Astrocyte of the hippocampus (primary cell): ENCODE results near the gene PLOD1.
"Not testable (repeated sequence)": the region's sequence is repeated elsewhere in the genome, so short reads cannot be mapped to it uniquely, and the experiment has no call there.

Experiments used
- DNase-seq: peaks from one replicate; pipeline ENCODE4 v3.0.0; 2011; ENCODE audit warnings: low read depth, low spot score

PLOD1 gene

DNA sequence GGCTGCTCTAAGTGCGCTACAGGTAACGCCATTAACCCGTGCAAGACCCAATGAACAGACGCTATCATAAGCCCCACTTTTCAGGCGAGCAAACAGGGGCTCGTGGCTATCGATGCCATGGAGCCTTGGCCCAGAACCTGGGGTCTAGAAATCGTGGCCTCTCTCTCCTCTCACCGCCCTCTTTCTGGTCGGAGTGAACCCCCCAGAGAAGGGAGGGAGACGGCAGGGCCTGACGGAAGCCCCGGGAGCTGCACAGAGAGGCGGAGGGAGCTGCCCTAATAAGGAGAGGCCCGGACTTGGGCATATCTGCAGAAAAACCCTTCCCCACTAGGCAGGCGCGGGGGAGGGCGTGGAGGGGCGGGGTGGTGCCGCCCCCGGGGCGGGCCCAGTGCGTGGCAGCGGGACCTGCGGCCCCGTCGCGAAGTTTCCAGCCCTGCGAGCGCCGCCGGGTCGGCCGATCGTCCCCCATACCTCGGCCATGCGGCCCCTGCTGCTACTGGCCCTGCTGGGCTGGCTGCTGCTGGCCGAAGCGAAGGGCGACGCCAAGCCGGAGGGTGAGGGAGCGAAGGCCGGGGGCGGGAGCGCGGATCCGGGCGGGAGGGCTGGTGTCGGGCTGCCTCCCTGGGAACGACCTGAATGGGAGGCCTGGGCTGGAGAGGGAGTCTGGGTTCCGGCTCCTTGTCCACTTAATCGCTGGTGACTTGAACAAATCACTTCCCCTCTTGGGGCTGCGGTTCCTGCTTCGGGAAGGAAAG is at the start of gene PLOD1:
TSS of gene PLOD1 (plus strand) at position 416 of the 755 bp plus-strand sequence. CDS start at position 479, 63 bp downstream.
- peak; percentile 96 for DNase-seq

DNA sequence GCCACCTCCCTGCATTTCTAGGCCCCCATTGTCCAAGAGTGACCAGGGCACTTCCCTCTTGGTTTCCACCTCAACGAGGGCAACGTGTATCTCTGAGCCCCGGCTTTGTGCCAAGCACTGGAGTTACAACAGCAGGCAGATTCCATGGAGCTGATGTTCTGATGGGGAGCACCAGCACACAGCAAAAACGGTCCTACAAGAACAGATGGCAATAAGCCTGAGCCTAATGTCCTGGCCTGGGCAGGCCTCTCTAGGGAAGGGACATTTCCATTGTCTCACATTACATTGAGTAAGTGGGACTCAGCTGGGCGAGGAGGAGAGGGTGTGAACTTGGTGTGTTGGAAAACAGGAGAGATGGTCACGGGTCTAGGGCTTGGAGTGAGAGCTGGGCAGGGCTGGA is 48.6 kb upstream of the PLOD1 start:
- no peak for DNase-seq

DNA sequence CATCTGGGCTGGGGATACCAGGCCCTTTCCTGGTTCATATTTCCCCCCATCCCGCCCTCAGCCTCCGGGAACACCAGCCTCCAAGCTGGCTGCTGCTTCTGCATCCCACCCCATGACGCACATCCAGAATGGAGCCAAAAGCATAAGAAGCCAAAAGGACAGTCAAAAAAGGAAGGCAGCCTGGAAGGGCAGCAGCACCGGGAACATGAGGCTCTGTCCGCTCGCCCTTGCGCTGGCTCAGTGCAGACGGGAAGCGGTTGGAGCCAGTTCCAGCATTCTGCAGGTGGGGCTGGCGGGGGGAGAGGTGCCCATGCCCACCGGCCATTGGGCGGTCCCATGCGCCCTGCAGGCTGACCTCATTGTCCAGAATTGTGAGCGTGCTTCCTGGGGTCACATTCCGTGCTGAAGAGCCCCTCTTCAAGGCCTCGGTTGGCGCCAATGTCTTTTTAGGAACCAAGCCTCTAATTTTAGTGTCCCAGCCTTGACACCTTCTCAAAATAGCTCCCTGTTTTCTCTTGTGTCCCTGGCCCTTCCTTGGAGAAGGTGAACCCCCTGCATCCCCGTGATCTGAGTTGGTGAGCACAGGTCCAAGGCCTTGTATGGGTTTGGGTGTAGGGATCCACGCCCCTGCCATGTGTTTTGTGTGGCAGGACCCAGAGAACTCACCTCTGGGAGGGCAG is 47.4 kb upstream of the PLOD1 start:
- DNase-seq: no peak

GRCh38 chr1:11887666-11888007 is 46.9 kb upstream of the PLOD1 start:
- DNase-seq: no peak

DNA sequence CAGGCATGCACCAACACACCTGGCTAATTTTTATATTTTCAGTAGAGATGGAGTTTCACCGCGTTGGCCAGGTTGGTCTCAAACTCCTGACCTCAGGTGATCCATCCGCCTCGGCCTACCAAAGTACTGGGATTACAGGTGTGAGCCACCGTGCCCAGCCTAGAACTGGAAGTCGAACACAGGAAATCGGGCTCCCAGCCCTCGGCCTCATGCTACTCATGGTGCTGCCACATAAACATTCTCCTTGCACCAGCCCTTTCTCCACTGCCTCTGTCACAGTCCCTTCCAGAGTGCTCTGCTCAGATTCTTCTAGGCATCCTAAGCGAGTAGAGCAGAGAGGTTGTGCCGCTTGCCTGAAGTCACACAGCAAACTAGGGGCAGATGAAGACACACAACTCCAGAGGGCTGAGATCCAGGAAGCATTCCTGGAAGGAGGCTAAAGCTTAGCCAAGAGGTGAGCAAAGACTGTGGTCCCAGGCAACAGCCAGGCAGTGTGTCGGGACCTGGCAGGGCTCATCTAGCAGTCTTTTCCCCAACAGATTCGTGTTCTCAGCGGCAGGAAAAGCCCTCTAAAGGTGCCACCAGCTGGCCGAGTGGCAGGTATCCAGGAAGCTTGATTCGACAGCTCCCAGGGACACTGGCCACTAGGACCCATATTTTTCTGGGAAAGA is 46.2 kb upstream of the PLOD1 start:
- DNase-seq: no peak

DNA sequence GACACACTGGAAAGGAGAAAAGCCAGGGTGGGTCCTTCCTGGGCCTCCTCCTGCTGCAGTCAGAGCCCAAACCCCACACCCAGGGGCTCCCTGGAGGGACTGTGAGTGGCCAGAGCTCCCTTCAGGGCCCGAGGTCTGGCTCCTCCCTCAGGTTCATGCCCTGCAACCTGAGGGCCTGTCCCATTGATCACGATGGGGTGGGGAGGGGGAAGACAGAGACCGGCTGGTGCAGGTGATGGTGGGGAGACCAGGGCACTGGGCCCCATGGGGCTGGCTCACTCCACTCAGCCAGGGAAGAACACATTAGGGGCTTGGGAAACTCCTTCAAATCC is 45.7 kb upstream of the PLOD1 start:
- DNase-seq: no peak

DNA sequence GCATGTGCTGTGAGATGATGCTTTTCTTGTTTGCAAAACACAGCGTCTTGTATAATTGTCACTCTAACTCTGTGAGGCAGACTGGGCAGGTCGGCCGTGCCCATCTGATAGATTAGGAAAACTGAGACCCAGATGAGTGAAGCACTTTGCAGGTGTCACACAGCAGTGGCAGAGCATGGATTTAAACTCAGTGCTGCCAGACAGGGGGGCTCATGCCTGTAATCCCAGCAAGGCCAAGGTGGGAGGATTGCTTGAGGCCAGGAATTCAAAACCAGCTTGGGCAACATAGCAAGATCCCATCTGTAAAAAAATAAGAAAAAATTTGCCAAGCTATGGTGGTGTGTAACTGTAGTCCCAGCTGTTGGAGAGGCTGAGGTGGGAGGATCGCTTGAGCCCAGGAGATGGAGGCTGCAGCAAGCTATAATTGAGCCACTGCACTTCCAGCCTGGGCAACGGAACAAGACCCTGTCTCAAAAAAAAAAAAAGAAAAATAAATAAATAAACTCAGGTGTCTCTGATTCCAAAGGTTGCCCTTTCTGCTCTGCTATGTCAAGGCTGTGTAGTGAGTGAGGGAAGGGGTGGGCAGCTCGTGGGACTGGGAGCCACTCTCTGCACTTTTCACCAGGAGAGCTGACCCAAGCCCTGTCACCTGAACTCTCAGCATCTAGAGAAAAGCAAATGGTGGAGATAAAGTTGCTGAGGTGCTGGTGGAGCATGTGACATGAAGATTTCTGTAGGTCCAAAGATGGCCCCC is 42.9 kb upstream of the PLOD1 start:
- DNase-seq: no peak

- DNase-seq: peak; percentile 62
These were observed 40.6 kb upstream of the PLOD1 start for GRCh38 chr1:11893907-11894251.

GRCh38 chr1:11894501-11894900 is 40.0 kb upstream of the PLOD1 start:
- not testable (repeated sequence) for DNase-seq

DNA sequence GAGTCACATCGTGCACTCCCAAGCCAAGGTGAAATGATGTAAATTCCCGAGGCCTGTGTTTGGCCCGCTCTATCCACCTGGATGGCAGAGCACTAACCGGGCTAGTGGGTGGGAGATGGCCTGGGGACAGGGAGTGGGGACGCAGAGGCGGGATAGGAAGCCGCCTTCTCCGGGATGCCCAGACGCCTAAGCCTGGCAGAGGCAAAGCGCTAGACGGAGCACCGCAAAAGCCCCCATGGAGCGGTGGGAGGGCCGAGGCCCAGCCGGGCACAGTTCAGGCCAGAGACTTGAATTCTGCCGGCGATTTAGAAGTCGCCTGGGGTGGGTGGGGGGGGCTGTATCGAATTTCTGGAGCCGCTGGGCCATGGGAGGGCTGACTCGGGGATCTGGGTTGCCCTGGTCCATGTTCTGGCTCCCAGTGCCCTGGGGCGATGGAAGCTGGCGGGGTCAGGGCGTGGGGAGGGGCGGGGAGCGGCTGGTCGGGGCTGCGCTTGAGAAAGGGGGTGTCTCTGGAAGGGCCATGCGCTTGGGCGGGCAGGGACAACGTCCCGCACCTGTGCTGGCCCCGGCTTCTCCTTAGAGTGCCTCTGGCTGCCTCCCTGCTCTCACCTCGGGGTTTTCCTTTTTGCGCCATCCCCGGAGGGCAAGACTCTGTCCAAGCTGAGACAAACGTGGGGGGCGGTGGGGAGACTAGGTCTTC is 36.3 kb upstream of the PLOD1 start:
- no peak for DNase-seq

GRCh38 chr1:11898831-11899467 is 35.6 kb upstream of the PLOD1 start:
- DNase-seq: peak; percentile 55

DNA sequence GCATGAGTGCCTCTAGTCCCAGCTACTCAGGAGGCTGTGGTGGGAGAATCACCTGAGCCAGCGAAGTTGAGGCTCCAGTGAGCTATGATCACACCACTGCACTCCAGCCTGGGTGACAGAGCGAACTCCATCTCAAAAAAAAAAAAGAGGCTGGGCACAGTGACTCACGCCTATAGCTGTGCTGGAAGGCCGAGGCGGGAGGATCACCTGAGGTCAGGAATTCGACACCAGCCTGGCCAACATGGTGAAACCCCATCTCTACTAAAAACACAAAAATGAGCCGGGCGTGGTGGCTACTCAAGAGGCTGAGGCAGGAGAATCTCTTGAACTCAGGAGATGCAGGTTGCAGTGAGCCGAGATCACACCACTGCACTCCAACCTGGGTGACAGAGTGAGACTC is 33.1 kb upstream of the PLOD1 start:
- DNase-seq: not testable (repeated sequence)

DNA sequence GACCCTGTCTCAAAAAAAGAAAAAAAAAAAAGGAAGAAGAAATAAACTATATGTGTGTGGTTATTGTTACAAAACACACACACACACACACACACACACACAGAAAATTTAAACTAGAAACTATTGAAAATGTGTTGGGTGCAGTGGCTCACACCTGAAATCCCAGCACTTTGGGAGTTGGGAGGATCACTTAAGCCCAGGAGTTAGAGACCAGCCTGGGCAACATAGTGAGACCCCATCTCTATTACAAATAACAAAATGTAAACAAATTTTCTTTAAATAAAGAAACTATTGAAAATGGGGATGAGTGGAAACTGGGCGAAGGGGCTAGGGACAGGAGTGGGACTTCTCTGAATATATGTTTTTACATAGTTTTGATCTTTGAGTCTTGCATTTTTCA is 31.3 kb upstream of the PLOD1 start:
- no peak for DNase-seq

DNA sequence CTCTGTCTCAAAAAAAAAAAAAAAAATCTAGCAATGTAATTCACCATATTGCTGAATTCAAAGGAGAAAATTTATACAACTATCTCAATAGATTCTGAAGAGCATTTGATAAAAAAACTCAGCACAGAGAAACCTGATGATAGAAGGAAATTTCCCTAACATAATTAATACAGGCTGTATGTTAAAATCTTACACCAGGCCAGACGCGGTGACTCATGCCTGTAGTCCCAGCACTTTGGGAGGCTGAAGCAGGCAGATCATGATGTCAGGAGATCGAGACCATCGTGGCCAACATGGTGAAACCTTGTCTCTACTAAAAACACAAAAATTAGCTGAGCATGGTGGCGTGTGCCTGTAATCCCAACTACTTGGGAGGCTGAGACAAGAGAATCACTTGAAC is 30.4 kb upstream of the PLOD1 start:
- DNase-seq: not testable (repeated sequence)

DNA sequence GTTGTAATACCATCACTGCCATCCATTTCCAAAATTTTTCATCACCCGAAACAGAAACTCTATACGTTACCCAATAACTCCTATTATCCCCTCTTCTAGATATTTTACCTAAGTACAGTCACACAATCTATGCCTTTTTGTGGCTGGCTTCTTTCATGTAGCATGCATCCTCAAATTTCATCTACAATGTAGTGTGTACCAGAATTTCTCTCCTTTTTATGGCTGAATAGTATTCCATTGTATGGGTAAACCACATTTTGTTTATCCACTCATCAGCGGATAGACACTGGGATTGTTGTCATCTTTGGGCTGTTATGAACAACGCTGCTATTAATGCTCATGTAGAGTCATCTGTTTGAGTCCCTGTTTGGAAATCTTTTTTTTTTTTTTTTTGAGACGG is 29.5 kb upstream of the PLOD1 start:
- DNase-seq: no peak

DNA sequence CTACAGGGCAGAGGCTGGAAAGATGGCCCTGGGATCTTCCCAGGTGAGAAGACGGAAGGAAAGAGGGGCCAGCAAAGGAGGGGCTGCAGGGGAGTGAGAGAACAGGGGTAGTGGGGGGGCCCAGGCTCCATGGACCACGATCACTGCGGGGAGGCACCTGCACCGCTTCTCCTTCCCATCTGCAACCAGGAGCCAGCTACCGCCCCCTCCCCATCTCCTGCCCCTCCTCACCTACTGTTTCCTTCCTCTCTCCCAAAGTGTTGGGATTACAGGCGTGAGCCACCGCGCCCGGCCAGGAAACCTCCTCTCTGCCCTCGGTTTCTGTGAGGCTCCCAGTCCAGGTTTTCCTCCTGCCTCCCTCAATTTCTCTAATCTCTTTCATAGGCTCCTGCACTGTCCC is 27.6 kb upstream of the PLOD1 start:
- DNase-seq: no peak

DNA sequence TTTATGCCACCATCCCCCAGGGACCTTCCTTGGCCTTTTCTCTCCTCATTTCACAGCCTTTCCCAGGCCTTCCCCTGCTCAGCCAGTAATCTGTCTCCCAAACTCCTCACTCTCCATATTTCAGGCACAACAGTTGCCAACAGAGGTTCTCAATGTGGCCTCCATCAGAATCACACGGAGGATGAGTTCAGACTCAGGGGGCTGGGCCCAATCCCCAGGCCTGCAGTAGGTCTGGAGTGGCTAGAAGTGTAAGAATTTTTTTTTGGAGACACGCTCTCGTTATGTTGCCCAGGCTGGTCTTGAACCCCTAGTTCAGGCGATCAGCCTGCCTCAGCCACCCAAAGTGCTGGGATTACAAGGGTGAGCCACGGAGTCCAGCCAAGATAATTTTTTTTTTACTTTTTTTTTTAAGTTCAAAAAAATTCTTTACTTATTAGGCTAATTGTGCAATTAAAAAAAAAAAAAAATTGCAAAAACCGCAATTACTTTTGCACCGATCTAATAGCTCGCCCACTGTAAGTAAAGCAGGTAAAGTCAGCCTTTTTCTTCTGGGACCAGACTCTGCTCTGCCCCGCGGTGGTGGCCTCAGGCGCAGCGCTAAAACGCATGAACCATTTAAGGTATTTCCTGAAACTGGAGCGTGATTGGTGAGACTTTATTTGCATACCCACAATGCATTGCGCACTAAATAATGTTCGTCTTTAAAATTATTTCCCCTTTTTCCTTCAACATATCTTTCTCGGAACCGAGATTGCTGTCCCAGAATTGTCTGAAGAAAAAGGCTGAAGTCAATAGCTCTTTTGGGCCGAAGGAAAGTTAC is 27.0 kb upstream of the PLOD1 start:
- peak; percentile 97 for DNase-seq

DNA sequence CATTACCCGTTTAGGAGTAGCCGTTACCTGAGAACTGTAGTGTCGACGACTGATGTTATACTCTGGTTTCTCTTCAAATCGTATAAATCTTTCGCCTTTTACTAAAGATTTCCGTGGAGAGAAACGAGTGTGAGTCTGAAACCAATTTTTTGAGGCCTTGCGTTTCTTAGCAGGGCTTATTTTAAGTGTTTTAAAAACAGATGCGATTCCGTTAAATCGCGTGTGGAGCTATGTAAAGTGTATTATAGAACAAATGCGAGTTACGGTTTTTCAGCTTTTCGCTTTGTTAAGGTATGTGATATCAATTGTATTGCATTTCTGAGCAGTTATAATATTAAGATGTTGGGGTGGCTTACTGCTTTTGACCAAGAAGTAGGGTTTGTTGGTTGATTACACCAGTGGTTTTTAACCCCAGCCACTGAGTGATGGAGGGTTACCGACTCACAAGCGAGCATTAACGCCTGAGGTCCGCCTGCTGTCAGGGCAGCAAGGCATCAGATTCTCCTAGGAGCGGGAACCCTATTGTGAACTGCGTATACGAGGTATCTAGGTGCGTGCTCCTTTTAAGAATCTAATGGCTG is 26.3 kb upstream of the PLOD1 start:
- peak; percentile 92 for DNase-seq

DNA sequence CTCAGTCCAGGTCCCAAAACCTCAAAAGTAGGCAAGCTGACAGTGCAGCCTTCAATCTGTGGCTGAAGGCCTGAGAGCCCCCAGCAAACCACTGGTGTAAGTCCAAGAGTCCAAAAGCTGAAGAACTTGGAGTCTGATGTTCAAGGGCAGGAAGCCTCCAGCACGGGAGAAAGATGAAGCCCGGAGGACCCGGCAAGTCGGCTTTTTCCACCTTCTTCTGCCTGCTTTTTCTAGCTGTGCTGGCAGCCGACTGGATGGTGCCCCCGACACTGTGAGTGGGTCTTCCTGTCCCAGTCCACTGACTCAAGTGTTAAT is 23.6 kb upstream of the PLOD1 start:
- not testable (repeated sequence) for DNase-seq

DNA sequence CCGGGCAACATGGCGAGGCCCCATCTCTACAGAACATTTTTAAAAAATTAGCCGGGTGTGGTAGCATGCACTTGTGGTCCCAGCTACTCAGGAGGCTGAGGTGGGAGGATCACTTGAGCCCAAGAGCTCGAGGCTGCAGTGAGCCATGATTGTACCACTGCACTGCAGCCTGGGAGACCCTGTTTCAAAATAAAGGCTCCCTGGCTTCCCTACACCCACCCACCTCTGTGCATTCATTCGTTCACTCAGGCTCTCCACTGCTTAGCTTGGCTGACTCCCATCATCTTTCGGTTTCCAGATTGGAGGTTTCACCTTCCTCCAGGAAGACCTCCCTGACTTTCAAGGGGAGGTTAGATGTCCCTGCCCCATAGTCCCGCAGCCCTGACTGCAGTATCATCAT is 22.5 kb upstream of the PLOD1 start:
- DNase-seq: no peak
